OCI-LY3 (cell line): ENCODE data around the gene PCSK5.

ENCODE experiments used
- CTCF ChIP-seq: fragments of 200-600, 300-600 bp; sonication (generic); IDR thresholded peaks from 2 replicates; pipeline ENCODE4 v1.5.1; 2014; ENCODE audit warnings: antibody characterized with exemption, low read length, low read depth
- EZH2phosphoT487 ChIP-seq: fragments of 200-600 bp; shearing (Covaris generic); IDR thresholded peaks from 2 replicates; pipeline ENCODE4 v1.6.1; 2018; ENCODE audit warnings: antibody characterized with exemption, mixed run types, low read depth

DNA sequence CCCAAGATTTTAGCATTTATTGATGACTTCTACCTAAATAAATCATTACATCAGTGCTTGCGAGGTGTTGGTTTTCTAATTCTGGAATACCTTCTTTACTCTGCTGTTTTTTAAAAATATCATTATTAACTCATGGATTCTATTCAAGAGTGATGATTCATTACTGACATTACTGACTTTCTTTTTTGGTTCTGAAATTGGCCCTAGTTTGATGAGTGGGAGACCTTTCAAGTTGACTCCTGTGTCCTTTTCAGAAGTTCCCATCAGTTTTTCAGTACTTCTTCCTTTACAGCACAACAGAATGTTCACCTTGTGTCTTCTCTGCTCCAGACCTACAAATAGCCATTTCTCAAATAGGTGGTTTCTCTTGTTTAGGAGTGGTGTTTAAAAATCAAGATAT is 114.1 kb downstream of the PCSK5 start:
- TF ChIP-seq CTCF, result no peak
- TF ChIP-seq EZH2phosphoT487, result no peak
